D721Med (cell line): ENCODE results near the gene PLIN1.

Experiments used
- DNase-seq: peaks from one replicate; pipeline ENCODE4 v3.0.0; 2011; ENCODE audit warnings: low spot score; ENCODE audit not compliant: insufficient read length
- FAIRE-seq: peaks from 2 replicates; lab custom pipeline; 2011; peaks lifted over from hg19 to GRCh38; lab: Jason Lieb, UNC
- TF ChIP-seq, protein P1 (sequence below): IDR thresholded peaks from 2 replicates; pipeline ENCODE4 v1.5.1; 2012; ENCODE audit warnings: mild to moderate bottlenecking, control low read depth; ENCODE audit not compliant: insufficient read depth; ENCODE audit errors: missing control alignments

PLIN1 gene

DNA sequence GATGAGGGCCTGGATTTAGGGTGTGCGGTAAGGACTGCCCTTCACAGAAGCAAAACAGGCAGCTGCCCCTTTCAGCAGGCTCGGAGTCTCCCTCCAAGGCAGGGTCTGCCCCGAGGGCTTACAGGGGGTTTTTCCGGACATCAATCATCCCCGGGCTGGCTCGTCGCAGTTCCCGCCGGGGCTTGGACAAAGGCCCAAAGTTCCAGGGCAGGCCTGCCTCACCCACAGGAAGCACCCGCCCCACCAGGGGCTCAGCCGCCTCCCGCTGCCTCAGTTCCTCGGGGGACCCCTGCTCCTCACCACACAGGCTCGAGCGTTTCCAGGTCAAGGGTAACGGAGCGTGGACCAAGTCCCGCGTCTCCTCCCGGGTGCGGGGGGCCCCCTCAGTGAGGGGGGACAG, 50.9 kb downstream of the PLIN1 start:
- no peak for FAIRE-seq
- no peak for DNase-seq
- TF ChIP-seq, protein P1, sequence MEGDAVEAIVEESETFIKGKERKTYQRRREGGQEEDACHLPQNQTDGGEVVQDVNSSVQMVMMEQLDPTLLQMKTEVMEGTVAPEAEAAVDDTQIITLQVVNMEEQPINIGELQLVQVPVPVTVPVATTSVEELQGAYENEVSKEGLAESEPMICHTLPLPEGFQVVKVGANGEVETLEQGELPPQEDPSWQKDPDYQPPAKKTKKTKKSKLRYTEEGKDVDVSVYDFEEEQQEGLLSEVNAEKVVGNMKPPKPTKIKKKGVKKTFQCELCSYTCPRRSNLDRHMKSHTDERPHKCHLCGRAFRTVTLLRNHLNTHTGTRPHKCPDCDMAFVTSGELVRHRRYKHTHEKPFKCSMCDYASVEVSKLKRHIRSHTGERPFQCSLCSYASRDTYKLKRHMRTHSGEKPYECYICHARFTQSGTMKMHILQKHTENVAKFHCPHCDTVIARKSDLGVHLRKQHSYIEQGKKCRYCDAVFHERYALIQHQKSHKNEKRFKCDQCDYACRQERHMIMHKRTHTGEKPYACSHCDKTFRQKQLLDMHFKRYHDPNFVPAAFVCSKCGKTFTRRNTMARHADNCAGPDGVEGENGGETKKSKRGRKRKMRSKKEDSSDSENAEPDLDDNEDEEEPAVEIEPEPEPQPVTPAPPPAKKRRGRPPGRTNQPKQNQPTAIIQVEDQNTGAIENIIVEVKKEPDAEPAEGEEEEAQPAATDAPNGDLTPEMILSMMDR: no peak

DNA sequence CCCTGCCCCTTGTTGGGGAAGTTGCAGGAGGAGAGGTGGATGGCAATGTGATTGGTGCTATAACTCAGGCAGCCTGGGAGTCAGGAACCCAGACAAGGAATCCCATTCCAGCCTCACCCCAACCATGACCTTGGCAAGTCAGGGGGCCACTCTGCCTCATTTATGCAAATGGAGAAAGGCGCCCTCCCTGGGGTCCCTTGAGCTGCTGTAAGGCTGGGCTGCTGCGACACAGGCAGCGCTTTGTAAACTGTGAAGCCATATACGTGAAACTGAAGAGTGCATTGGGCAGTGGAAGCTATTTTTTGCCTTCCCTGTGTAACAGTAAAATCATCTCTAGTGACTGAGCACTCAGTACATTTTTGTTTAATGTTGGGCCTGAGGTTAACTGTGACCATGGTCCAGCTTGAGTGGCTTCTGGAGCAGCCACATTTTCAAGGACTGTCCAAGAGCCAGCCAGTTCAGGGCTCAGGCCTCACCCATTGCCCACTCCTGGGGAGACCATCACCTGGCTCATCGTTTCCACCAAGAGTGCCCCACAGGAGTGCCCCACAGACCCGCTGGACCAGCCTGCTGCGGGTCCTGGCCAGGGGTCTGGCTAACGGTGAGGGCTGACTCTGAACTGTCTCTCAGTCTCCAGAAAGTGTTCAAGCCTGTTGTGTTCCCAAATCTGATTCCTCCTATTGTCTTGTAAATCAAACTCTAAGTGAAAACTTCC, 51.8 kb downstream of the PLIN1 start:
- TF ChIP-seq, protein P1: no peak
- DNase-seq: no peak
- no peak for FAIRE-seq

DNA sequence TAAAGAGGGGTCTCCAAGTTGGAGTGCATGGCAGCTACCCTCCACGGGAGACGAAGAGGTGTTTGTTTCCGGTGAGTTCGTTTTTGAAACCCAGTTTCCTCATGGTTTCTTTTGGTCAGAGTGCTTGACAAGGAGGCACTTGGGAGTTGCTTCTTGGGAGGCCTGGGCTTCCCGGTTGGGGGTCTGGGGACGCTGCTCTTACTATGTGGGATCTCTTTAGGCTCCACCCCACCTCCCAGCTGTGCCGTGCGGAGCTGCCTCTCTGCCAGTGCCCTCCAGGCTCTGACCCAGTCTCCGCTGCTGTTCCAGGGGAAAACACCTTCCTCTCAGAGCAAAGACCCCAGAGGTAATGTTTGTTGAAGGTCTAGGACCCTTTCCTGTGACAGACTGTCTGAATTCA, 53.5 kb downstream of the PLIN1 start:
- FAIRE-seq: no peak
- no peak for DNase-seq

DNA sequence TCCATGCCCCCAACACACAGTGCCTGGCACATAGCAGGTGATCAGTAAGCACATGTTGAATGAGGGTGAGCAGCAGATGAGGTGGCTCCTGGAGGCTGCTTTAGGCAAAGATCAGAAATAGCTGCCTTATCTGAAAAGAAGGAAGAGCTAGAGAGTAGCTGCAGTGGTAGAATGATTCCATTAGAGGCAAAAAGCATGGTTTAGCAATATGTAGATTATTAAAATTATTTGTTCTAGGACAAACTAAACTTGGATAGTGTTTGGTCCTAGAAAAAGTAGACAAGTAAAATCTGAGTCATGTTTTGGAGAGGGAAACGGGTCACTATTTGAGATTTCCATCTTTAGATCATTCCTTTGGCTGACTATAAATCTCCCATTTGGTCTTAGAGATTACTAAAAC, 56.0 kb downstream of the PLIN1 start:
- DNase-seq (no peak), FAIRE-seq (no peak)
- TF ChIP-seq, protein P1: no peak

More for the DNA sequence above, 53.5 kb downstream of the PLIN1 start:
- TF ChIP-seq, protein P1: no peak

DNA sequence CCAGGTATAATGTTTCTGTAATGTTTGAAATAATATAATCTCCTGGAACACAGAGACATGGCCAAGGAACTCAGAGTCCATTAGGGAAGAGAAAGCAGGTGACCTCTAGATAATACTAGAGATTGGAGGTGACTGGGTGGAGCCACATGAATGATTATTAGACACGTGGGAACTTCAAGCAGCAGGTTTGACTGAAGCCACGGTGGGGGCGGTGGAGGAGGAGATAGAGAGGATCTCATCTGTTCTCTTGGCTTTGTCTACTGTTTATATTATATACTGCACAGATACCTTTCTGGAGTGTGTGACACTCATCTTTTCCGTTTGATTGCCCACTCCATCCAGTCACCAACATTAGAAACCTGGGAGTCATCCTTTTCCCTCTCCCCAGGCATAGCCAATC, 57.6 kb downstream of the PLIN1 start:
- TF ChIP-seq, protein P1: no peak
- no peak for DNase-seq
- no peak for FAIRE-seq

DNA sequence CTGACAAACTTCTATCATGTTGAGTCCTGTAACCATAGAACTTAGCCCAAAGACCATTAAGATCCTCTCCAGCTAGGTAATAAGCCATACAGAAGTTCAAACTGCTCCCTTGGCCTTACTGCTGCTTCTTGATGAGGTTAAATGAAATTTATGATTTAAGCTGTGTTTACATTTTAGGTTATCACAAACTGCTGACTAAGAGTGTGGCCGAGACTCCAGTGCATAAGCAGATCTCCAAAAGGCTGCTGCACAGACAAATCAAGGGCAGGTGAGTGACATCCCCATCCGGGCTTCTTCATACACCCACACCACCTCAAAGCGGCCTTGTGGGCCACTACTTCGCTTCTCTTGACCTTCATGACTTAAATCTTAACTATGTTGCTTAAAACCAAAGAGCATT, 62.9 kb downstream of the PLIN1 start:
- TF ChIP-seq, protein P1: no peak
- DNase-seq: no peak
- no peak for FAIRE-seq

DNA sequence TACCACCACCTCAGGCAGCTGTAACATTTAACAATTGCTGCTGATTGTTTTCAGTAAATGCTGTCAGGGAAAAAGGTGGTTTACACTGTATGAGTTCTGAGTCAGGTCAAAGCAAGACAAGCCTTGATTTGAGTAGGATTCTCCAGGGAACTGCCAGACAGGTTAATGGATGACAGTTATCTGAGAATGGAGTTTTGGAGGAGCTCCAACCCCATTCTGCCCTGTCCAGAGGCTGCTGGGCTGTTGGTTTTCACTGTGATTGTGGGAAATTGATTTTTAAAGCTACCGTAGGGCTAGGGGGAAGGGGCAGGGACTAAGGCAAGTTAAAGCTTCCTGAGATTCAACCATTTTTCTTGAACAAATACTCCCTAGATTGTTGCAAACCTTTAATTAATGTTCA, 64.0 kb downstream of the PLIN1 start:
- no peak for DNase-seq
- FAIRE-seq: no peak
- TF ChIP-seq, protein P1: no peak
